Duodenal mucosa (tissue), 2 donors: Measurements from ENCODE around the gene GJA4.

Source experiments
- H3K27ac ChIP-seq: one replicate; pipeline ENCODE4 v1.7.0; 2013; ENCODE audit warnings: low read depth, low read length
- H3K27me3 ChIP-seq, 2 donors: one replicate each; pipeline ENCODE4 v1.7.0; 2013; ENCODE audit warnings: low read length in 2 of 2, control low read depth in 1 of 2; ENCODE audit not compliant: insufficient read depth in 2 of 2, control insufficient read depth in 1 of 2
- H3K36me3 ChIP-seq, 2 donors: one replicate each; pipeline ENCODE4 v1.7.0; 2013; ENCODE audit warnings: low read length in 2 of 2, control low read depth in 1 of 2; ENCODE audit not compliant: insufficient read depth in 2 of 2, control insufficient read depth in 1 of 2
- H3K4me1 ChIP-seq, 2 donors: one replicate each; pipeline ENCODE4 v1.7.0; 2013; ENCODE audit warnings: low read length in 2 of 2, control low read depth in 1 of 2; ENCODE audit not compliant: insufficient read depth in 2 of 2, control insufficient read depth in 1 of 2
- H3K4me3 ChIP-seq, 2 donors: one replicate each; pipeline ENCODE4 v1.7.0; 2013; ENCODE audit warnings: low read length in 2 of 2, low read depth in 1 of 2
- H3K9ac ChIP-seq, 2 donors: one replicate each; pipeline ENCODE4 v1.7.0; 2013; ENCODE audit warnings: low read length in 2 of 2, low read depth in 1 of 2
- H3K9me3 ChIP-seq, 2 donors: one replicate each; pipeline ENCODE4 v1.7.0; 2013; ENCODE audit warnings: low read length in 2 of 2, control low read depth in 1 of 2; ENCODE audit not compliant: control insufficient read depth in 1 of 2

Gene GJA4

DNA sequence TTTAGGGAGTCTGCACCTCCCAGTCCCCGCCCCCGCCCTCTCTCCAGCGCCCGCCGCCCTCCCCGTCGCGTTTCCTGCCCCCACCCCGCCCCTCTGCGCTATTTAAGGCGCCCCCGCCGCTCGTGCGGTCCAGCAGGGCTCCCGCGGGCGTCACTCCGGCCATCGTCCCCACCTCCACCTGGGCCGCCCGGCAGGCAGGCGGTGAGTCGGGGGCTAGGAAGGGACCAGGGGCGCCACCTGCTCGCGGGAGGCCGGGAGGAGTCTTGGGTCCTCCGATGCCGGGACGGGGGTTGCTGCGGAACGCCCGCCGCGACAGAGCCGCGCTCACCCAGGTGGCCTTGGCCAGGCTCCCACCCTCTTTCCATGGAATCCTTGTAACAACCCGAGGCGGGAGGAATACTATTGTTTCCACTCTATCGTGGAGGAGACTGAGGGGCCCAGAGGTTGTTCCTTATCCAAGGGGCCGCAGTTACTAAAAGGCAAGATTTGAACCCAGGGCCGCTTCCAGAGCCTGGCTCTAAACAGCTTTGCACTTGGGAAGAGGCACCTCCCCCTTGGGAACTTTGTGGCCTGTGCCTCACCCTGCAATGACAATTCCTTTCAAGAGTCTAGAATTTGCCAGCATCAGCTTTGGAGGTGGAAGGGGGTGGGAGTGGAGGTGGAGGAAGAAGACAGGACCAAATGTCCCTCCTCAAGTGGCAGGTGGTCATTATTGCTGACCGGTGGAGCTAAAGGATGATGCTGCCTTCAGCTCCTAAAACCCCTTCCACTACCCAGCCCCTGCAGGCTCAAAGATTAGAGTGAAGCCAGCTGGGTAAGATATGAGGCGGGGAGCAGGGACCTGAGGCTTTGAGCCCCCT, at the start of gene GJA4:
GJA4 (plus strand) TSS at position 132 of the 860 bp plus-strand sequence. CDS start 1,215 bp downstream, outside the sequence.
- Histone ChIP-seq H3K4me3 (peak within 1 kb of the TSS; percentile 4 to 13), H3K9ac (no peak within 1 kb of the TSS)

GRCh38 chr1:34743775-34744174, 49.0 kb upstream of the GJA4 start:
- H3K27me3 ChIP-seq: no peaks in the 10 kb centered on the region
- no peak overlapping the region for H3K4me3 ChIP-seq
- no peaks in the 10 kb centered on the region for H3K4me1 ChIP-seq
- no peak overlapping the region for H3K9ac ChIP-seq
- H3K27ac ChIP-seq: no peak overlapping the region
- no peaks in the 10 kb centered on the region for H3K36me3 ChIP-seq
- no peaks in the 10 kb centered on the region for H3K9me3 ChIP-seq

More for the DNA sequence above, at the start of gene GJA4:
- Histone ChIP-seq H3K4me1 (no peaks in the 10 kb centered on the region), H3K9me3 (no peaks in the 10 kb centered on the region), H3K36me3 (no peaks in the 10 kb centered on the region), H3K27ac (no peak within 1 kb of the TSS), H3K27me3 (peaks cover 10 to 21% of the 10 kb centered on the region in 2 donors)

DNA sequence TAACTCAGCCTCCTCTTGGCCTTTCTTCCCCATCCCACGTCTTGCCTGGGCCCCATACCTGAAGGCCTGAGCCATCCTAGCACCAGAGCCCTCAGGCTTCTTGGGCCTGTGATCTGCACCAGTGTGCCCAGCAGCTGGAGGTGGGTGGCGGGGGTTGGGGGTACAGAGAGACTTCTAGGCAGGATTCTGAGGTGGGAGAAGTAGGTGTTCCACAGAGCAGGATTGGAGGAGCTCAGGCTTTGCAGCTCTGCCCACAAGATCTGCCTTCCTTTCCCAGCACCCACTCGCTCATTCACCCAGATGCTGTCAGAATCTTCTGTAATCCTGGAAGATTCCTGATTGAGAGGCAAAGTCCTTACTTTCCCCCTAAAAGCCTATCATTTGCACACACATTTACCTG, 47.9 kb upstream of the GJA4 start:
- H3K4me3 ChIP-seq: no peak overlapping the region
- no peaks in the 10 kb centered on the region for H3K27me3 ChIP-seq
- H3K36me3 ChIP-seq: no peaks in the 10 kb centered on the region
- no peaks in the 10 kb centered on the region for H3K4me1 ChIP-seq
- no peak overlapping the region for H3K9ac ChIP-seq
- H3K9me3 ChIP-seq: no peaks in the 10 kb centered on the region
- no peak overlapping the region for H3K27ac ChIP-seq

DNA sequence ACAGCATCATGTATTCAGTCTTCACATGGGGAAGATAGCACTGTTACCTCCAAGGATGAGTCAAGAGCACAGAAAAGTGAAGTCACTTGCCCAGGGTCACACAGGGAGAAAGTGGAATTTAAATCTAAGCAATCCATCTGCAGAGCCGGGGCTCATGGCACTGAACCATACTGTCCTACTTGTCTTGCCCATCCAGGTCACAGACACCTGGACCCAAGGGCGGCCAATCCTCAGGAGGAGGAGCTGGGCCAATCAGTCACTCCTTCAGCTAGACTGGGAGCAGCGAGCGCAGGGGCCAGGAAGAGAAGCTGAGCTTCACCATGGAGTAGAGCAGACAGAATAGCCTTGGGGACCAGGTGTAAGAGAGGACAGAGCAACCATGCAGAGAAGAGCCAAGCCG, 47.1 kb upstream of the GJA4 start:
- Histone ChIP-seq H3K9me3 (no peaks in the 10 kb centered on the region), H3K27me3 (no peaks in the 10 kb centered on the region), H3K4me3 (no peak overlapping the region), H3K36me3 (no peaks in the 10 kb centered on the region), H3K9ac (no peak overlapping the region), H3K4me1 (no peaks in the 10 kb centered on the region), H3K27ac (no peak overlapping the region)

GRCh38 chr1:34746101-34746500, 46.7 kb upstream of the GJA4 start:
- no peaks in the 10 kb centered on the region for H3K9me3 ChIP-seq
- H3K4me3 ChIP-seq: no peak overlapping the region
- no peaks in the 10 kb centered on the region for H3K36me3 ChIP-seq
- no peak overlapping the region for H3K27ac ChIP-seq
- H3K9ac ChIP-seq: no peak overlapping the region
- no peaks in the 10 kb centered on the region for H3K27me3 ChIP-seq
- H3K4me1 ChIP-seq: no peaks in the 10 kb centered on the region

- Histone ChIP-seq H3K9ac (no peak overlapping the region), H3K36me3 (no peaks in the 10 kb centered on the region), H3K27me3 (no peaks in the 10 kb centered on the region), H3K27ac (no peak overlapping the region), H3K9me3 (no peaks in the 10 kb centered on the region), H3K4me3 (no peak overlapping the region), H3K4me1 (no peaks in the 10 kb centered on the region)
Measured at GRCh38 chr1:34746785-34747637, 45.8 kb upstream of the GJA4 start.

- Histone ChIP-seq H3K36me3 (no peaks in the 10 kb centered on the region), H3K9me3 (no peaks in the 10 kb centered on the region), H3K27ac (no peak overlapping the region), H3K4me1 (no peaks in the 10 kb centered on the region), H3K4me3 (no peak overlapping the region), H3K9ac (no peak overlapping the region), H3K27me3 (no peaks in the 10 kb centered on the region)
Measured at GRCh38 chr1:34747638-34747941, 45.2 kb upstream of the GJA4 start.

- no peaks in the 10 kb centered on the region for H3K4me1 ChIP-seq
- H3K36me3 ChIP-seq: no peaks in the 10 kb centered on the region
- H3K4me3 ChIP-seq: no peak overlapping the region
- H3K9ac ChIP-seq: no peak overlapping the region
- no peaks in the 10 kb centered on the region for H3K9me3 ChIP-seq
- no peak overlapping the region for H3K27ac ChIP-seq
- H3K27me3 ChIP-seq: no peaks in the 10 kb centered on the region
Measured at GRCh38 chr1:34749992-34750391, 42.8 kb upstream of the GJA4 start.

GRCh38 chr1:34750610-34751009, 42.2 kb upstream of the GJA4 start:
- H3K4me1 ChIP-seq: no peaks in the 10 kb centered on the region
- no peaks in the 10 kb centered on the region for H3K27me3 ChIP-seq
- H3K9me3 ChIP-seq: no peaks in the 10 kb centered on the region
- no peaks in the 10 kb centered on the region for H3K36me3 ChIP-seq
- H3K9ac ChIP-seq: no peak overlapping the region
- no peak overlapping the region for H3K27ac ChIP-seq
- no peak overlapping the region for H3K4me3 ChIP-seq

- no peaks in the 10 kb centered on the region for H3K27me3 ChIP-seq
- H3K9ac ChIP-seq: no peak overlapping the region
- H3K36me3 ChIP-seq: no peaks in the 10 kb centered on the region
- H3K9me3 ChIP-seq: no peaks in the 10 kb centered on the region
- no peak overlapping the region for H3K27ac ChIP-seq
- H3K4me3 ChIP-seq: no peak overlapping the region
- no peaks in the 10 kb centered on the region for H3K4me1 ChIP-seq
Measured at GRCh38 chr1:34753163-34753562, 39.6 kb upstream of the GJA4 start.
